Suprapubic skin (tissue), 4 donors: Measurements from ENCODE around the gene TFF2. TPM values are rescaled to one million over a fixed set of nuclear protein-coding genes. Genes with fewer than 3 reads are reported as not detected.

Experiments used
- DNase-seq, 2 donors: peaks; one replicate each; pipeline ENCODE4 v3.0.0-alpha.2; 2019; ENCODE audit warnings: low spot score in 2 of 2
- H3K27ac ChIP-seq: fragments of 200-600 bp; sonication (generic); one replicate; pipeline ENCODE4 v1.5.1; 2019
- H3K27me3 ChIP-seq: fragments of 200-600 bp; sonication (generic); one replicate; pipeline ENCODE4 v1.5.1; 2019
- H3K36me3 ChIP-seq: fragments of 200-600 bp; sonication (generic); one replicate; pipeline ENCODE4 v1.5.1; 2019
- H3K4me1 ChIP-seq: fragments of 200-600 bp; sonication (generic); one replicate; pipeline ENCODE4 v1.5.1; 2019
- H3K4me3 ChIP-seq: fragments of 200-600 bp; sonication (generic); one replicate; pipeline ENCODE4 v1.5.1; 2019; ENCODE audit warnings: mild to moderate bottlenecking
- H3K9me3 ChIP-seq: fragments of 200-600 bp; sonication (generic); one replicate; pipeline ENCODE4 v1.5.1; 2019
- EP300 ChIP-seq: sonication (generic); formaldehyde crosslinking; IDR thresholded peaks from one replicate; pipeline ENCODE4 v1.6.1; 2017; ENCODE audit warnings: antibody characterized with exemption
- POLR2A ChIP-seq, 2 donors: fragments of 450-650 bp; IDR thresholded peaks; one replicate each; pipeline ENCODE4 v1.6.1; 2017; ENCODE audit warnings: antibody characterized with exemption in 2 of 2, mild to moderate bottlenecking in 2 of 2, moderate library complexity in 2 of 2
- POLR2AphosphoS5 ChIP-seq, 3 donors: sonication (generic); formaldehyde crosslinking; IDR thresholded peaks; one replicate each; pipeline ENCODE4 v1.6.1; 2017; ENCODE audit warnings: antibody characterized with exemption in 3 of 3
- WGBS: methylation state at CpG from one replicate; pipeline ENCODE4 v1.1.5; 2018; 5-methylcytosine and 5-hydroxymethylcytosine counted together
- total RNA-seq, 4 donors: library from RNA; depleted of rRNA; stranded (reverse); fragments of >200 nt; gene quantifications; one replicate each; pipeline ENCODE4 v1.1.0, GENCODE V29; 2016
- TF ChIP-seq, protein P1 (sequence below), 2 donors: fragments of 200-600 bp in 1 of 2; fragments of 450-650 bp in 1 of 2; sonication (generic) in 1 of 2; IDR thresholded peaks; one replicate each; pipeline ENCODE4 v1.5.1; 2016 to 2019; ENCODE audit warnings: antibody characterized with exemption in 2 of 2, mild to moderate bottlenecking in 1 of 2, moderate library complexity in 1 of 2

The TFF2 gene
- total RNA-seq, 4 donors from 2014 or later, result not detected

DNA sequence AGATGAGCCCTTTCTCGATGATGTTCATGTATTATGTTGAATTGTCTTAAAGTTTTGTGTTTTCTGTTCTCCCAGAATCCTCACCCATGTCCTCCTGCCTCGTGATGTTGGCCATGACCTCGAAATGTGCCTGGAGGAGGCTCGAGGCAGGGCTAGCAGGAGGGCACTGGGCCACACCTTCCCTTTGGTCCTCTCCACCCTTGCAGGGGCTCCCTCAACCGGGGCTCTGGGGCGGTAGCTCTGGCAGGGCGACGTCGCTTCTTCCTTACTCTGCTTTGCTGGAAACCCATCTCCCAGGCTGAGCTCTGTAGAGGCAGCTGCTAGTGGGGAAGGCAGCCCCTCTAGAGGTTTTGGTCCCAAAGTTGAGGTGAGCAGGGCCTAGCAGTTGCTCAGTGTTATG, 49.8 kb downstream of the TFF2 start:
- 87% methylated on average over 9 of the region's 9 CpGs for WGBS
- H3K4me3 ChIP-seq, result no peak overlapping the region
- no peak for TF ChIP-seq POLR2A (IDR thresholded peaks at IDR 0.05)
- TF ChIP-seq, protein P1, sequence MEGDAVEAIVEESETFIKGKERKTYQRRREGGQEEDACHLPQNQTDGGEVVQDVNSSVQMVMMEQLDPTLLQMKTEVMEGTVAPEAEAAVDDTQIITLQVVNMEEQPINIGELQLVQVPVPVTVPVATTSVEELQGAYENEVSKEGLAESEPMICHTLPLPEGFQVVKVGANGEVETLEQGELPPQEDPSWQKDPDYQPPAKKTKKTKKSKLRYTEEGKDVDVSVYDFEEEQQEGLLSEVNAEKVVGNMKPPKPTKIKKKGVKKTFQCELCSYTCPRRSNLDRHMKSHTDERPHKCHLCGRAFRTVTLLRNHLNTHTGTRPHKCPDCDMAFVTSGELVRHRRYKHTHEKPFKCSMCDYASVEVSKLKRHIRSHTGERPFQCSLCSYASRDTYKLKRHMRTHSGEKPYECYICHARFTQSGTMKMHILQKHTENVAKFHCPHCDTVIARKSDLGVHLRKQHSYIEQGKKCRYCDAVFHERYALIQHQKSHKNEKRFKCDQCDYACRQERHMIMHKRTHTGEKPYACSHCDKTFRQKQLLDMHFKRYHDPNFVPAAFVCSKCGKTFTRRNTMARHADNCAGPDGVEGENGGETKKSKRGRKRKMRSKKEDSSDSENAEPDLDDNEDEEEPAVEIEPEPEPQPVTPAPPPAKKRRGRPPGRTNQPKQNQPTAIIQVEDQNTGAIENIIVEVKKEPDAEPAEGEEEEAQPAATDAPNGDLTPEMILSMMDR (IDR thresholded peaks at IDR 0.05), result no peak
- TF ChIP-seq POLR2AphosphoS5 (IDR thresholded peaks at IDR 0.05), result no peak
- no peak for TF ChIP-seq EP300
- H3K4me1 ChIP-seq, result no peaks in the 10 kb centered on the region
- H3K27me3 ChIP-seq, result peaks cover 4% of the 10 kb centered on the region
- no peaks in the 10 kb centered on the region for H3K9me3 ChIP-seq
- peak overlapping the region; percentile 58 for H3K27ac ChIP-seq
- no peak for DNase-seq
- H3K36me3 ChIP-seq, result peaks cover 12% of the 10 kb centered on the region

- Histone ChIP-seq H3K27ac (no peak overlapping the region), H3K36me3 (peaks cover 13% of the 10 kb centered on the region), H3K4me3 (no peak overlapping the region), H3K27me3 (no peaks in the 10 kb centered on the region), H3K4me1 (no peaks in the 10 kb centered on the region), H3K9me3 (no peaks in the 10 kb centered on the region)
- WGBS, result 78% methylated on average over 7 of the region's 7 CpGs
- DNase-seq, result no peak
- TF ChIP-seq, protein P1 (IDR thresholded peaks at IDR 0.05), result no peak
- TF ChIP-seq EP300 (no peak), POLR2AphosphoS5 (IDR thresholded peaks at IDR 0.05) (no peak), POLR2A (IDR thresholded peaks at IDR 0.05) (no peak)
Measured at GRCh38 chr21:42300045-42300583, 50.7 kb downstream of the TFF2 start.

GRCh38 chr21:42299324-42300044, 51.3 kb downstream of the TFF2 start:
- no peak overlapping the region for H3K27ac ChIP-seq
- TF ChIP-seq POLR2AphosphoS5 (IDR thresholded peaks at IDR 0.05) (no peak), EP300 (no peak), POLR2A (IDR thresholded peaks at IDR 0.05) (no peak)
- TF ChIP-seq, protein P1 (IDR thresholded peaks at IDR 0.05), result no peak
- no peaks in the 10 kb centered on the region for H3K9me3 ChIP-seq
- WGBS, result 59% methylated on average over 9 of the region's 20 CpGs
- H3K4me3 ChIP-seq, result no peak overlapping the region
- DNase-seq, result peak in 1 of 2 donors; percentile 56
- no peaks in the 10 kb centered on the region for H3K27me3 ChIP-seq
- H3K36me3 ChIP-seq, result peaks cover 17% of the 10 kb centered on the region
- no peaks in the 10 kb centered on the region for H3K4me1 ChIP-seq

DNA sequence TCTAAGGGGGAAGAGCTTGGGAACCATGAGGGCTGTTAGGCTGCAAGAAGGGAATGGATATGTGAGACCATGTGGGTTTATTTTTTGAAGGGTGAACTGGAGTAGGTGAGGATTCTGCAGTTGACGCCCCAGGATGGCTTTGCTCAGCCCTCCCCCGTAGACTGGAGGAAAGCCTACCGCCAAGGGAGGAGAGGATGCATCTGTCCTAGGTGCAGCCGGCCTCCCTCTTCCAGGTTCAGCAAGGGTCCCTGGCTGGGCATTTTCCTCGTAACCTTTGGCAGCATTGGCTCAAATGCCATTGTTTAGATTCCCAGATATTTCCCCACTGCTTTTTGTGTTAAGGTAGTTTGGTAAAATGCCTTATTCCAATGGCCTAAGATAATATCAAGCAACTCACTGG, 52.1 kb downstream of the TFF2 start:
- no peak overlapping the region for H3K27ac ChIP-seq
- peaks cover 26% of the 10 kb centered on the region for H3K36me3 ChIP-seq
- 83% methylated on average over 5 of the region's 5 CpGs for WGBS
- no peak for DNase-seq
- H3K4me1 ChIP-seq, result no peaks in the 10 kb centered on the region
- no peak overlapping the region for H3K4me3 ChIP-seq
- H3K27me3 ChIP-seq, result no peaks in the 10 kb centered on the region
- H3K9me3 ChIP-seq, result no peaks in the 10 kb centered on the region
- TF ChIP-seq POLR2A (IDR thresholded peaks at IDR 0.05) (no peak), POLR2AphosphoS5 (IDR thresholded peaks at IDR 0.05) (no peak)

DNA sequence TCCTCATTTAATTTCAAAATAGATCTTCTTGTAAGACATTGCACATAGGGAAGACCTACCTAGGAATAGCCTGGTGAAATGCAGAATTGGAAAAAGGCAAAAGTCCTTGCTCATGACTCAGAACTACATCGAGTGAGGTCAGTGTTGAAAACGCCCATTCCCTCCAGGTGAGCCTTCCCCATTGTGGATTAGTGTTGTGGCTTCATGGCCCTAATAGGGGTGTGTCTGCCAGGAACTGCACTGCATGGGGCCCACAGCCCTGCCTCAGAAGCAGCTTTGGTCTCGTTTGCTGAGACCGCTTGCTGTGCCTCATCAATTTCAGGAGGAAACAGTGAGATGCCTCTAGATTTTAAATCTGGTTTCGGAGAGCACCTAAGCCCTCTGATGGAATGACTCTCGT, 52.6 kb downstream of the TFF2 start:
- no peaks in the 10 kb centered on the region for H3K4me1 ChIP-seq
- H3K9me3 ChIP-seq, result no peaks in the 10 kb centered on the region
- TF ChIP-seq POLR2A (IDR thresholded peaks at IDR 0.05) (no peak), EP300 (no peak), POLR2AphosphoS5 (IDR thresholded peaks at IDR 0.05) (no peak)
- TF ChIP-seq, protein P1 (IDR thresholded peaks at IDR 0.05), result no peak
- no peak overlapping the region for H3K4me3 ChIP-seq
- no peaks in the 10 kb centered on the region for H3K27me3 ChIP-seq
- DNase-seq, result no peak
- 77% methylated on average over 6 of the region's 6 CpGs for WGBS
- H3K36me3 ChIP-seq, result peaks cover 30% of the 10 kb centered on the region
- H3K27ac ChIP-seq, result no peak overlapping the region
